Measurements from ENCODE around the gene PARD6A. TPM values are rescaled to one million over a fixed set of nuclear protein-coding genes. Genes with fewer than 3 reads are reported as not detected.

PARD6A gene
- total RNA-seq, 4 donors from 2014 or later: 11.3 to 22.8 (median 16.0) TPM

DNA sequence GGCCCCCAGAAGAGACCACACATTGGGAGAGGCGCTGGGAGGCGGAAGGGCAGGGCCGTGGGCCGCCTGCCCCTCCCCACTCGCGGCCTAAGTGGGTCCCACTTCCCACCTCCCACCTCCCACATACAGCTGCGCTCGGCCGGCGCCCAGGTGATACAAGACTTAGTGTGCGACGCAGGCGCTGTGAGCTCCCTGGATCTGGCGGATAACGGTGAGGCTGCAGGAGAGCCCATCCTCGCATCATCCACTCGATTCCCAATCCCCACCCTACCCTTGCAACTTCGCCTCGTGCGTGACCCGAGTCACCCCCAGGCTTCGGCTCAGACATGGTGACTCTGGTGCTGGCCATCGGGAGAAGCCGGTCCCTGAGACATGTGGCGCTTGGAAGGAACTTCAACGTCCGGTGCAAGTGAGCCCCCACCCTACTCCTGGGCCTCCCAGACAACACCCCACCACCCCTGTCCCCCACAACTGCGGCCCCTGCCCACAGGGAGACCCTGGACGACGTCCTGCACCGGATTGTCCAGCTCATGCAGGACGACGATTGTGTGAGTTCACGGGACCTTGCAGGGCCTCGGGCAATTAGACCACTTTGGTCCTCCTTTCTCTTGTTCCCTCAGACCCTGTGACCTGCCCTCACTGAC, 11.9 kb upstream of the PARD6A start:
- Histone ChIP-seq H3K9me3 (no peaks in the 10 kb centered on the region), H3K4me3 (peak overlapping the region in 1 of 4 donors; percentile 18), H3K27ac (replicated peaks in 1 of 4) (no peak overlapping the region), H3K36me3 (no peaks in the 10 kb centered on the region), H3K4me1 (peaks cover 9 to 51% (median 45%) of the 10 kb centered on the region in 4 donors), H3K27me3 (peaks cover 4 to 96% (median 63%) of the 10 kb centered on the region in 4 donors)
- TF ChIP-seq POLR2AphosphoS5 (IDR thresholded peaks at IDR 0.05) (no peak), POLR2A (IDR thresholded peaks at IDR 0.05; ENCODE audit: low read depth) (no peak), EP300 (IDR thresholded peaks at IDR 0.05) (no peak)
- TF ChIP-seq, protein P1, sequence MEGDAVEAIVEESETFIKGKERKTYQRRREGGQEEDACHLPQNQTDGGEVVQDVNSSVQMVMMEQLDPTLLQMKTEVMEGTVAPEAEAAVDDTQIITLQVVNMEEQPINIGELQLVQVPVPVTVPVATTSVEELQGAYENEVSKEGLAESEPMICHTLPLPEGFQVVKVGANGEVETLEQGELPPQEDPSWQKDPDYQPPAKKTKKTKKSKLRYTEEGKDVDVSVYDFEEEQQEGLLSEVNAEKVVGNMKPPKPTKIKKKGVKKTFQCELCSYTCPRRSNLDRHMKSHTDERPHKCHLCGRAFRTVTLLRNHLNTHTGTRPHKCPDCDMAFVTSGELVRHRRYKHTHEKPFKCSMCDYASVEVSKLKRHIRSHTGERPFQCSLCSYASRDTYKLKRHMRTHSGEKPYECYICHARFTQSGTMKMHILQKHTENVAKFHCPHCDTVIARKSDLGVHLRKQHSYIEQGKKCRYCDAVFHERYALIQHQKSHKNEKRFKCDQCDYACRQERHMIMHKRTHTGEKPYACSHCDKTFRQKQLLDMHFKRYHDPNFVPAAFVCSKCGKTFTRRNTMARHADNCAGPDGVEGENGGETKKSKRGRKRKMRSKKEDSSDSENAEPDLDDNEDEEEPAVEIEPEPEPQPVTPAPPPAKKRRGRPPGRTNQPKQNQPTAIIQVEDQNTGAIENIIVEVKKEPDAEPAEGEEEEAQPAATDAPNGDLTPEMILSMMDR (IDR thresholded peaks at IDR 0.05): no peak
- intact Hi-C loops (cut with DNase I): no loop called here
- WGBS: 53% methylated on average over 22 of the region's 35 CpGs
- no peak for DNase-seq (ENCODE audit: extremely low spot score)

DNA sequence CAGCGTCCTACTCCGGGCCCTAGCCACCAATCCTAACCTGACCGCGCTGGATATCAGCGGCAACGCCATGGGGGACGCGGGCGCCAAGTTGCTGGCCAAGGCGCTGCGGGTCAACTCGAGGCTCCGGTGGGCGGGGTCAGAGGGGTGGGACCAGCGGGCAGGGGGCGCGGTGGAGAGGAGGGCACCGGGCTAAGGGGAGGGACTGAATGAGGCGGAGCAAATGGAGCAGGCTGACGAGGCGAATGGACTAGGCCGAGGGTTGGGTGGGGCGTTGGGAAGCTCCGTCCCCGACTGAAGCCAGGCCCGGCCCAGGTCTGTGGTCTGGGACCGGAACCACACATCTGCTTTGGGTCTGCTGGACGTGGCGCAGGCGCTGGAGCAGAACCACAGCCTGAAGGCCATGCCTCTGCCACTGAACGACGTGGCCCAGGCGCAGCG, 11.2 kb upstream of the PARD6A start:
- WGBS: 48% methylated on average over 7 of the region's 34 CpGs
- Histone ChIP-seq H3K36me3 (no peaks in the 10 kb centered on the region), H3K9me3 (no peaks in the 10 kb centered on the region), H3K27me3 (peaks cover 4 to 100% (median 69%) of the 10 kb centered on the region in 4 donors), H3K4me1 (peaks cover 9 to 52% (median 45%) of the 10 kb centered on the region in 4 donors), H3K27ac (replicated peaks in 1 of 4) (no peak overlapping the region), H3K4me3 (no peak overlapping the region)
- intact Hi-C loops (cut with DNase I): no loop called here
- no peak for DNase-seq (ENCODE audit: extremely low spot score)
- TF ChIP-seq POLR2A (IDR thresholded peaks at IDR 0.05; ENCODE audit: low read depth) (no peak), POLR2AphosphoS5 (IDR thresholded peaks at IDR 0.05) (no peak), EP300 (IDR thresholded peaks at IDR 0.05) (no peak)
- TF ChIP-seq, protein P1 (IDR thresholded peaks at IDR 0.05): no peak

DNA sequence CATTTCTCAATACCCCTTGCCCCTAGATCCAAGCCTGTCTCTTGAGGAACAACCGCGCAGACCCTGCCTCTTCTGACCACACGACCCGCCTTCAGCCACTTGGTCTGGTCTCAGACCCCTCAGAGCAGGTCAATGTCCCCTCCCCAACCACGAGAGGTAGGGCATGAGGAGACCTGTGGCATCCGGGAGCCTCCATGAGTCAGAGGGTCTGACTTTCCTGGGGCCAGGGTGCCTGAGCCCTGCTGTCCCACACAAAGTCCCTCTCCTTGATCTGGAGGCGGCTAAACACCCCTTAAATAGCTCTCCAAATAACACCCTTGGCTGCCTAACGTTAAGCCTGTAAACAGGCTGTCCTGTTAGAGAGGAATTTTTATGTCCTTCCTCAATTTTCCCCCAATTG, 10.7 kb upstream of the PARD6A start:
- Histone ChIP-seq H3K4me1 (peaks cover 9 to 47% (median 40%) of the 10 kb centered on the region in 4 donors), H3K9me3 (no peaks in the 10 kb centered on the region), H3K36me3 (no peaks in the 10 kb centered on the region), H3K27ac (replicated peaks in 1 of 4) (no peak overlapping the region), H3K4me3 (no peak overlapping the region), H3K27me3 (peaks cover 4 to 100% (median 69%) of the 10 kb centered on the region in 4 donors)
- WGBS: 80% methylated on average over 8 of the region's 8 CpGs
- DNase-seq (ENCODE audit: extremely low spot score): no peak
- TF ChIP-seq POLR2A (IDR thresholded peaks at IDR 0.05; ENCODE audit: low read depth): no peak
- TF ChIP-seq EP300 (IDR thresholded peaks at IDR 0.05): no peak
- TF ChIP-seq, protein P1 (IDR thresholded peaks at IDR 0.05): no peak
- no peak for TF ChIP-seq POLR2AphosphoS5 (IDR thresholded peaks at IDR 0.05)
- intact Hi-C loops (cut with DNase I): no loop called here

DNA sequence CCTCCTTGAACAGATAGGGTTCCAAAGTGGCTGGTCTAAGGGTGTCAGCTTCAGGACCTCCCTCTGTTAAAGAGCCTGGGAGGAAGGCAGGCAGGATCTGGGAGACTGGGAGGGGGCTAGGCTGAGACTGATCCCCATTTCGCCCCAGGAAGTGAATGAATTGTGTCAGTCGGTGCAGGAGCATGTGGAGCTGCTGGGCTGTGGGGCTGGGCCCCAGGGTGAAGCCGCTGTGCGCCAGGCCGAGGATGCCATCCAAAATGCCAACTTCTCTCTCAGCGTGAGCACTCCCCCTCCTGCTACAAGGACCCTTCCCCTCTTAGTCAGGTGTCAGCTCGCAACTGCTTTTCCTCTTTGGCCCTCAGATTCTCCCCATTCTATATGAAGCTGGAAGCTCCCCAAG, 9.7 kb upstream of the PARD6A start:
- Histone ChIP-seq H3K36me3 (no peaks in the 10 kb centered on the region), H3K4me3 (no peak overlapping the region), H3K4me1 (peaks cover 9 to 43% (median 36%) of the 10 kb centered on the region in 4 donors), H3K27me3 (peaks cover 4 to 91% (median 65%) of the 10 kb centered on the region in 4 donors), H3K9me3 (no peaks in the 10 kb centered on the region), H3K27ac (replicated peaks in 1 of 4) (no peak overlapping the region)
- 92% methylated on average over 7 of the region's 7 CpGs for WGBS
- no peak for DNase-seq (ENCODE audit: extremely low spot score)
- intact Hi-C loops (cut with DNase I): no loop called here
- TF ChIP-seq, protein P1 (IDR thresholded peaks at IDR 0.05): no peak
- no peak for TF ChIP-seq POLR2AphosphoS5 (IDR thresholded peaks at IDR 0.05)
- TF ChIP-seq EP300 (IDR thresholded peaks at IDR 0.05): no peak
- no peak for TF ChIP-seq POLR2A (IDR thresholded peaks at IDR 0.05; ENCODE audit: low read depth)
